Measurements from ENCODE around the gene TMEM91. TPM values are rescaled to one million over a fixed set of nuclear protein-coding genes. Genes with fewer than 3 reads are reported as not detected.

The TMEM91 gene
- total and polyA plus RNA-seq, 2 of the 13 experiments (the other 11 are each of a cell fraction or from before 2014, with no cell fraction given): 6.3 to 10.3 TPM

- TF ChIP-seq YY1 (IDR thresholded peaks at IDR 0.05; ENCODE audit: insufficient read depth, insufficient replicate concordance, low read depth, low read length) (peak; percentile 77), ZNF589 (CRISPR knock-in tag; conservative IDR thresholded peaks at IDR 0.05) (no peak; the same call in 1 of the 2 replicates), KLF15 (CRISPR knock-in tag; IDR thresholded peaks at IDR 0.05; ENCODE audit: borderline replicate concordance) (no peak), NFE2L1 (CRISPR knock-in tag; IDR thresholded peaks at IDR 0.05; ENCODE audit: borderline replicate concordance) (no peak; the same call in 1 of the 2 replicates), FIP1L1 (IDR thresholded peaks at IDR 0.05; ENCODE audit: borderline replicate concordance, insufficient read depth, low read depth, low read length) (no peak), BCL3 (CRISPR knock-in tag; IDR thresholded peaks at IDR 0.05) (no peak), TFDP2 (CRISPR knock-in tag; IDR thresholded peaks at IDR 0.05) (no peak), POGK (CRISPR knock-in tag; conservative IDR thresholded peaks at IDR 0.05) (no peak; the same call in 1 of the 2 replicates), RCOR2 (CRISPR knock-in tag; IDR thresholded peaks at IDR 0.05) (no peak), ZNF549 (CRISPR knock-in tag; IDR thresholded peaks at IDR 0.05) (no peak), REPIN1 (CRISPR knock-in tag; IDR thresholded peaks at IDR 0.05; ENCODE audit: borderline replicate concordance, low read depth) (no peak; the same call in 1 of the 2 replicates), ZFP91 (CRISPR knock-in tag; IDR thresholded peaks at IDR 0.05; ENCODE audit: borderline replicate concordance) (peak; percentile 63; the same call in 1 of the 2 replicates), BHLHE40 (IDR thresholded peaks at IDR 0.05; ENCODE audit: low read length) (no peak), SRSF9 (IDR thresholded peaks at IDR 0.05; ENCODE audit: borderline replicate concordance, insufficient read depth, low read depth, low read length, poor library complexity, severe bottlenecking) (no peak), ZNF383 (CRISPR knock-in tag; IDR thresholded peaks at IDR 0.05; ENCODE audit: borderline replicate concordance) (no peak), ZNF782 (CRISPR knock-in tag; IDR thresholded peaks at IDR 0.05; ENCODE audit: borderline replicate concordance) (no peak; the same call in 1 of the 2 replicates), NRL (CRISPR knock-in tag; IDR thresholded peaks at IDR 0.05; ENCODE audit: borderline replicate concordance) (peak; percentile 67; the same call in 1 of the 2 replicates), ZNF749 (CRISPR knock-in tag; IDR thresholded peaks at IDR 0.05; ENCODE audit: borderline replicate concordance) (no peak), JARID2 (CRISPR knock-in tag; IDR thresholded peaks at IDR 0.05; ENCODE audit: insufficient replicate concordance) (no peak), CAMTA2 (CRISPR knock-in tag; IDR thresholded peaks at IDR 0.05; ENCODE audit: borderline replicate concordance) (no peak), CREBL2 (CRISPR knock-in tag; IDR thresholded peaks at IDR 0.05; ENCODE audit: borderline replicate concordance) (no peak)
These were observed 23.5 kb upstream of the TMEM91 start (continued) for GRCh38 chr19:41352609-41353465.

Data from HepG2 (cell line).